ENCODE data around the gene CTPS2. TPM values are rescaled to one million over a fixed set of nuclear protein-coding genes. Genes with fewer than 3 reads are reported as not detected.

The CTPS2 gene
- total and polyA plus RNA-seq, 10 of the 15 experiments (the other 5 are each of a cell fraction or from before 2014, with no cell fraction given): 5.9 to 17.8 (median 14.2) TPM

GRCh38 chrX:16708016-16708415 is 4.5 kb downstream of the CTPS2 start:
- Histone ChIP-seq H2AFZ (ENCODE audit: control insufficient read depth, low read depth, low read length) (no peak overlapping the region), H3K4me1 (ENCODE audit: control insufficient read depth, insufficient read depth, low read length) (no peaks in the 10 kb centered on the region), H3K79me2 (ENCODE audit: control insufficient read depth, insufficient read depth, low read length) (peaks cover 6% of the 10 kb centered on the region; the same call in 1 of the 2 replicates), H3K9me3 (replicated peaks; ENCODE audit: control insufficient read depth, insufficient read depth, low read length) (no peaks in the 10 kb centered on the region), H4K20me1 (ENCODE audit: control insufficient read depth, insufficient read depth) (no peaks in the 10 kb centered on the region), H3K27ac (ENCODE audit: control insufficient read depth, insufficient read depth) (no peak overlapping the region), H3K4me3 (no peak overlapping the region), H3K36me3 (ENCODE audit: control insufficient read depth in 2 of 2, insufficient read depth in 2 of 2, low read length in 1 of 2) (no peaks in the 10 kb centered on the region), H3K9ac (ENCODE audit: control insufficient read depth, insufficient read depth, low read length) (no peak overlapping the region), H3K27me3 (replicated peaks in 1 of 2; ENCODE audit: control insufficient read depth in 2 of 2, insufficient read depth in 2 of 2, low read length in 1 of 2) (no peaks in the 10 kb centered on the region), H3K4me2 (ENCODE audit: control insufficient read depth, insufficient read depth) (no peak overlapping the region)
- ATAC-seq (no peak), DNase-seq (ENCODE audit: low read depth, low spot score) (no peak), FAIRE-seq (no peak)
- ChIA-PET RAD21 (ENCODE audit: unreplicated experiment) (no interaction called here), SMC1A (ENCODE audit: uncharacterized antibody, unreplicated experiment) (interaction anchor here (0.9 kb wide), 1 partner anchor 11 kb away, joined by 3 read pairs; the partner anchor contains the start of gene SYAP1), CTCF (interaction anchor here (1.2 kb wide), 1 partner anchor 41 kb away, joined by 4 read pairs; no protein-coding TSS in a partner anchor), POLR2A (no interaction called here)
- intact Hi-C loops (cut with micrococcal nuclease; ENCODE audit: unreplicated experiment): no loop called here
- BruUV-seq (replicated peaks): no TSS peak
- in situ Hi-C loops (cut with MboI): loop anchor here (10.0 kb wide), 1 partner anchor 1023 kb away; no protein-coding TSS in a partner anchor
- 29% methylated on average over 3 of the region's 3 CpGs for WGBS (ENCODE audit: insufficient coverage, insufficient replicate concordance, low lambda C conversion rate, missing lambda C conversion rate)
- TF ChIP-seq CHD4 (IDR thresholded peaks at IDR 0.05) (no peak), NBN (IDR thresholded peaks at IDR 0.05) (no peak), E4F1 (IDR thresholded peaks at IDR 0.05; ENCODE audit: borderline replicate concordance, partially characterized antibody) (no peak), SMAD5 (IDR thresholded peaks at IDR 0.05; ENCODE audit: low read depth) (no peak), ZNF384 (IDR thresholded peaks at IDR 0.05; ENCODE audit: borderline replicate concordance, low read depth, low read length) (no peak), FOXM1 (IDR thresholded peaks at IDR 0.05; ENCODE audit: low read depth, low read length) (no peak), LARP7 (IDR thresholded peaks at IDR 0.05) (no peak), PRDM15 (CRISPR knock-in tag; IDR thresholded peaks at IDR 0.05) (no peak), USF2 (IDR thresholded peaks at IDR 0.05; ENCODE audit: borderline replicate concordance, low read depth, low read length) (no peak), KLF5 (IDR thresholded peaks at IDR 0.05; ENCODE audit: partially characterized antibody) (no peak), MXI1 (IDR thresholded peaks at IDR 0.05; ENCODE audit: low read depth, low read length) (no peak), PBX3 (IDR thresholded peaks at IDR 0.05; ENCODE audit: insufficient replicate concordance, low read depth, low read length) (no peak), SMC3 (IDR thresholded peaks at IDR 0.05; ENCODE audit: borderline replicate concordance, low read length) (no peak), POLR2AphosphoS2 (IDR thresholded peaks at IDR 0.05; ENCODE audit: low read depth, low read length) (no peak), ZNF274 (IDR thresholded peaks at IDR 0.05; ENCODE audit: insufficient read depth, insufficient read length) (no peak)
